ENCODE results near the gene FAM241B.

FAM241B gene

DNA sequence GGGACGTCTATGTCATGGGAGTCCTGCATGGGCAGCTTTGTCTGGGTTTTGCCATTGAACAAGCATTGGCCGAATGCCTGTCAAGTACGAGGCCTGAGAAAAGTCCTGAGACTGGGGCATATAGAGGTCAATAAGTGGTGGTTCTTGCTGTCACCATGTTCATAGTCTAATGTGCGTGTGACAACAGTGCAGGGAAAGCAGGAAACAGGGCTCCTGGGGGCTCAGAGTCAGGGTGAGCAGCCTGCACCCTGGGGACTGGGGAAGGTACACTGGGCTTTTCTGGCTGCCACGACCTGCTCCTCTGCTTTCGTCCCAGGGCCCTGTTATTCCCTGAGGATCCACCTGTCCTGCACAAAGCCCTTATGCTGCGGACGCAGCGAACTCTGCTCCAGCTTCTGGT lies 21.3 kb downstream of the FAM241B start:
- Histone ChIP-seq H3K9ac (ENCODE audit: low read length) (no peak overlapping the region), H3K4me3 (ENCODE audit: low read length) (no peak overlapping the region), H4K20me1 (ENCODE audit: insufficient read depth, low read length) (no peaks in the 10 kb centered on the region), H3K9me2 (replicated peaks; ENCODE audit: insufficient read depth, low read length) (no peaks in the 10 kb centered on the region), H3K36me3 (replicated peaks; ENCODE audit: insufficient read depth, low read length) (no peaks in the 10 kb centered on the region), H3K9me3 (replicated peaks; ENCODE audit: insufficient read depth, low read length) (no peaks in the 10 kb centered on the region), H3K4me2 (ENCODE audit: low read depth, low read length) (no peak overlapping the region), H3K4me1 (ENCODE audit: low read length) (no peaks in the 10 kb centered on the region), H3K27me3 (replicated peaks; ENCODE audit: insufficient read depth, low read length) (peaks cover 70% of the 10 kb centered on the region), H2AFZ (ENCODE audit: low read length) (no peak overlapping the region), H3K27ac (ENCODE audit: low read length) (no peak overlapping the region), H3F3A (ENCODE audit: insufficient read depth, low read length) (no peaks in the 10 kb centered on the region), H3K79me2 (ENCODE audit: low read length) (no peaks in the 10 kb centered on the region)
- TF ChIP-seq, protein P1, sequence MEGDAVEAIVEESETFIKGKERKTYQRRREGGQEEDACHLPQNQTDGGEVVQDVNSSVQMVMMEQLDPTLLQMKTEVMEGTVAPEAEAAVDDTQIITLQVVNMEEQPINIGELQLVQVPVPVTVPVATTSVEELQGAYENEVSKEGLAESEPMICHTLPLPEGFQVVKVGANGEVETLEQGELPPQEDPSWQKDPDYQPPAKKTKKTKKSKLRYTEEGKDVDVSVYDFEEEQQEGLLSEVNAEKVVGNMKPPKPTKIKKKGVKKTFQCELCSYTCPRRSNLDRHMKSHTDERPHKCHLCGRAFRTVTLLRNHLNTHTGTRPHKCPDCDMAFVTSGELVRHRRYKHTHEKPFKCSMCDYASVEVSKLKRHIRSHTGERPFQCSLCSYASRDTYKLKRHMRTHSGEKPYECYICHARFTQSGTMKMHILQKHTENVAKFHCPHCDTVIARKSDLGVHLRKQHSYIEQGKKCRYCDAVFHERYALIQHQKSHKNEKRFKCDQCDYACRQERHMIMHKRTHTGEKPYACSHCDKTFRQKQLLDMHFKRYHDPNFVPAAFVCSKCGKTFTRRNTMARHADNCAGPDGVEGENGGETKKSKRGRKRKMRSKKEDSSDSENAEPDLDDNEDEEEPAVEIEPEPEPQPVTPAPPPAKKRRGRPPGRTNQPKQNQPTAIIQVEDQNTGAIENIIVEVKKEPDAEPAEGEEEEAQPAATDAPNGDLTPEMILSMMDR (IDR thresholded peaks at IDR 0.05; ENCODE audit: low read length) = no peak
- TF ChIP-seq EZH2 (optimal IDR thresholded peaks at IDR 0.05; ENCODE audit: low read depth, low read length) (no peak), EZH2phosphoT487 (IDR thresholded peaks at IDR 0.05; ENCODE audit: low read length) (no peak)
- no peak for DNase-seq

DNA sequence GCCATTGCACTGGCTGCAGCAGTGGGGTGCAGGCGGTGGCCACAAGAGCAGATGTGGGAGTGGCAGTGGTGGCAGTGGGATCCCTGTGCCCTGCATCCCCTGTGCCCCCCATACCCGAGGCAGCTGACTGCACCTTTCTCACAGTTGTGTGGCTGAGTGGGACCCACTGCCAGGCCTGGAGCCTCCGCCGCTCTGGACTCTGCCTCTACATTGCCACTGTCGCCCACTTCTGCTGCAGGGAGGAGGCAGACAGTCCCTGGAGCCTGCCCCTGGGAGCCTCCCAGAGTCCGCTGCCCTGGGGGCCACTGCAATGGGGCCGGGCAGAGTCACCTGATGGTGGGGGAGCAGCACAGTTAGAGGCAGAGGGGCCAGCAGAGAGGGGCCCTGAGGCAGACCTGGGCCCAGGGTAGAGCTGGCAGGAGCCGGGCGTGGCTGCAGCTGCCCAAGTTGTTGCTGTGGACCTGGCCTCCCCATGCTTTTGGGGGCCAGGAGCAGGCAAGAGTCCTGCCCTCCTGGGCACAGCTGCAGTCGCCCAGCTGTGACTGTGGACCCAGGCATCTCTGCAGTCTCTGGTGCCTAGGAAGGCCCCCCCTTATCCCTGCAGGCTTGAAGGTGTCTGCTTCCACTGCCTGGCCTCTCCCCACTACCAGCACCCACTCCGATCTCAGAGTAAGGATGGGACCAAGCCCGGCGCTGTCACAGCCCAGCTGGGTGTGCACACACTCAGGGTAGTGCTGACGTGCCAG lies 22.2 kb downstream of the FAM241B start:
- H3K4me2 ChIP-seq (ENCODE audit: low read depth, low read length) = no peak overlapping the region
- H3K9me2 ChIP-seq (replicated peaks; ENCODE audit: insufficient read depth, low read length) = no peaks in the 10 kb centered on the region
- no peak overlapping the region for H2AFZ ChIP-seq (ENCODE audit: low read length)
- no peak overlapping the region for H3K27ac ChIP-seq (ENCODE audit: low read length)
- no peaks in the 10 kb centered on the region for H3K4me1 ChIP-seq (ENCODE audit: low read length)
- no peaks in the 10 kb centered on the region for H3K79me2 ChIP-seq (ENCODE audit: low read length)
- H3F3A ChIP-seq (ENCODE audit: insufficient read depth, low read length) = no peaks in the 10 kb centered on the region
- H3K9ac ChIP-seq (ENCODE audit: low read length) = no peak overlapping the region
- H3K36me3 ChIP-seq (replicated peaks; ENCODE audit: insufficient read depth, low read length) = no peaks in the 10 kb centered on the region
- H3K4me3 ChIP-seq (ENCODE audit: low read length) = no peak overlapping the region
- no peaks in the 10 kb centered on the region for H4K20me1 ChIP-seq (ENCODE audit: insufficient read depth, low read length)
- DNase-seq = no peak
- H3K9me3 ChIP-seq (replicated peaks; ENCODE audit: insufficient read depth, low read length) = no peaks in the 10 kb centered on the region
- peaks cover 73% of the 10 kb centered on the region for H3K27me3 ChIP-seq (replicated peaks; ENCODE audit: insufficient read depth, low read length)
- TF ChIP-seq EZH2 (optimal IDR thresholded peaks at IDR 0.05; ENCODE audit: low read depth, low read length) = no peak
- TF ChIP-seq, protein P1 (IDR thresholded peaks at IDR 0.05; ENCODE audit: low read length) = no peak
- TF ChIP-seq EZH2phosphoT487 (IDR thresholded peaks at IDR 0.05; ENCODE audit: low read length) = no peak

DNA sequence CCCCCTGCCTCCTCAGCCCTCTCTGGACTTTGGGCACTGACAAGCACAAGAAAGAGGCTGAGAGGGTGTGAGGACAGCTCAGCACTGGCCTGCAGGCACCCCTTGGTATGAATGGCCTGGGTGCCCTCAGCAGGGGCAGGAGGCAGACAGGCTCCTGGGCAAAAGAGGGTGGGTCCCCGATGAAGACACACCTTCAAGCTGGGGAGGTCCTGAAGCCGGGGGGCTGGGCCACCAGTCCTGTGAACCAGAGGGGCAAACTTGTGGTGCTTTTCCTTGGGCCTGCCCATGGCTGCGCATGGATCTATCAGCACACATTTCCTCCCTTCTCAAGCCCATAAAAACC lies 22.8 kb downstream of the FAM241B start:
- H3K27ac ChIP-seq (ENCODE audit: low read length) = no peak overlapping the region
- TF ChIP-seq EZH2 (optimal IDR thresholded peaks at IDR 0.05; ENCODE audit: low read depth, low read length) (no peak), EZH2phosphoT487 (IDR thresholded peaks at IDR 0.05; ENCODE audit: low read length) (no peak)
- TF ChIP-seq, protein P1 (IDR thresholded peaks at IDR 0.05; ENCODE audit: low read length) = no peak

More for the DNA sequence above, 22.8 kb downstream of the FAM241B start:
- Histone ChIP-seq H3F3A (ENCODE audit: insufficient read depth, low read length) (no peaks in the 10 kb centered on the region), H4K20me1 (ENCODE audit: insufficient read depth, low read length) (no peaks in the 10 kb centered on the region), H3K9ac (ENCODE audit: low read length) (no peak overlapping the region), H3K27me3 (replicated peaks; ENCODE audit: insufficient read depth, low read length) (peaks cover 78% of the 10 kb centered on the region), H3K9me3 (replicated peaks; ENCODE audit: insufficient read depth, low read length) (no peaks in the 10 kb centered on the region), H3K79me2 (ENCODE audit: low read length) (no peaks in the 10 kb centered on the region), H2AFZ (ENCODE audit: low read length) (no peak overlapping the region), H3K9me2 (replicated peaks; ENCODE audit: insufficient read depth, low read length) (no peaks in the 10 kb centered on the region), H3K4me2 (ENCODE audit: low read depth, low read length) (no peak overlapping the region), H3K4me3 (ENCODE audit: low read length) (no peak overlapping the region), H3K36me3 (replicated peaks; ENCODE audit: insufficient read depth, low read length) (no peaks in the 10 kb centered on the region), H3K4me1 (ENCODE audit: low read length) (no peaks in the 10 kb centered on the region)
- no peak for DNase-seq

Measured in MM.1S (cell line).